ENCODE data around the gene TMEM209.

DNA sequence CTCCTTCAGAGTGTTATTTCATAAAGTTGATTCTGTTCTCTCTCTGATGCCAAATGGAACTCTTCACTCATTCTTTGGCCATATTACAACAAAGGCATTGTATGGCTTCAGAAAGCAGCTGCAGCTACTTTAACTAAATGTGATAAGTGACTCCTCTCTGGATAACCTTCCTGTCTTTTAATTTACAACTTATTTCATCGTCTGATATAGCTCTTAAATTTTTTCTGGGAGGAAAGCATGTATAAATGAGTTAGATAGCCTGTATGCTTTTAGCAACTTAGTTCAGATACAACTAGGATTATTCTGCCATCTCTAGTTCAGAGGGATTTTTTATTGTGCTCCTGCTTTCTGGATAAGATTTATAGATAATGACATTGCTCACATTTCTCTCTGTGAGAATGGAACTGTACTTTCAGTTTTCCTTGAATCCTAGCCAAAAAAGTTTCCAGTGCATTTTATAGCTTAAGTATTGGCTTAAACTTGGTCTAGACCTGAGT lies 77.3 kb downstream of the TMEM209 start:
- TF ChIP-seq CTCF (conservative IDR thresholded peaks at IDR 0.05; ENCODE audit: low read length) (no peak), EZH2phosphoT487 (IDR thresholded peaks at IDR 0.05; ENCODE audit: borderline replicate concordance) (no peak)
